GM21723 (cell line): ENCODE data around the gene CCDC78.
"Not testable (repeated sequence)": the region's sequence is repeated elsewhere in the genome, so short reads cannot be mapped to it uniquely, and the experiment has no call there.

ENCODE experiments used
- ATAC-seq: cut with Tn5 transposase; IDR thresholded peaks from one replicate; pipeline ENCODE4 v1.9.1; 2021; ENCODE audit warnings: mild to moderate bottlenecking, moderate library complexity; ENCODE audit not compliant: unreplicated experiment

Gene CCDC78

DNA sequence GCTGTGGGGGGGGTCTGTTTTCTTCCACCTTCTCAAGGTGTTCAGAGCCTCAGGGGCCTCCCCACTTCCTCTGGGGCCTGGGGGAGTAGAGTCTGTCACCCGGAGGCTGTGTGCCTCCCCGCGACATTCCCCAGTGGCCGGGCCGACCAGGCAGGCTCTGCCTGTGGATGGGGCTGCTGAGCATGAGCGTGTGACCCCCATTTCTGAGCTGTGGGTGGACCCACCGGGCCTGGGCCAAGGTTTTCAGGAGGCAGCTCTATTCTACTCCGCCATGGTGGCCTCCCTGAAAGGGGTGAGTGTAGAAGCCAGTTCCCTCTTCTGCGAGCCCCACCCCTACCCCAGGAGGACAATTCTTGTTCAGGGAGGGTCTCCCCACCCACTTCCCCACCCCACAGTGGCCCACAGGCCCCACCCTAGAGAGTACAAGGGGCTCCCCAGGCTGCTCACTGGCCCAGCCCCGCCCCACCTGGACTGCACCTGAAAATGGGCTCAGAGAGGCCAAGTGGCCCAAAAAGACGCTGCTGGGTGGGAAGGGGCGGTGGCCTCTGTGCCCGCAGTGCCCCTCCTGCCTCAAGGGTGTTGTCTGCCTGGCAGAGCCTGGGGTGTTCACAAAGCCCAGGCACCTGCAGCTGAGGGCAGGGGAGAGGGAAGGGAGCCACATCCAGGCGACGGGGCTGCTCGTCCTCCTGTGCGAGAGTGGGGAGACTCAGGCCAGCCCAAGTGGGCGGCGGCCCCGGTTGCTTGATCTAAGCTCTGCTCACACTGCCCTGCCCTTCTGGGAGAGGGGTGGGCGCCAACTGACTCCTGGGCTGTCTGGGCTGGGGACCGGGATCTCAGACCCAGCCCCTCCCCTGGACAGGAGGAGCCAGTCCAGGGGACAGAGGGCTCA, 35.6 kb upstream of the CCDC78 start:
- no peak for ATAC-seq

- no peak for ATAC-seq
Measured at GRCh38 chr16:760545-761343, 34.5 kb upstream of the CCDC78 start, which contains the start of gene MSLN. Gene MSLN, plus strand, starts transcription at chr16:760734. Its CDS starts 1,947 bp downstream, at chr16:762681.

GRCh38 chr16:760065-760464, 33.8 kb upstream of the CCDC78 start:
- ATAC-seq, result no peak

GRCh38 chr16:759110-759910, 33.1 kb upstream of the CCDC78 start:
- no peak for ATAC-seq

- no peak for ATAC-seq
Measured at GRCh38 chr16:756428-756827, 30.2 kb upstream of the CCDC78 start.

DNA sequence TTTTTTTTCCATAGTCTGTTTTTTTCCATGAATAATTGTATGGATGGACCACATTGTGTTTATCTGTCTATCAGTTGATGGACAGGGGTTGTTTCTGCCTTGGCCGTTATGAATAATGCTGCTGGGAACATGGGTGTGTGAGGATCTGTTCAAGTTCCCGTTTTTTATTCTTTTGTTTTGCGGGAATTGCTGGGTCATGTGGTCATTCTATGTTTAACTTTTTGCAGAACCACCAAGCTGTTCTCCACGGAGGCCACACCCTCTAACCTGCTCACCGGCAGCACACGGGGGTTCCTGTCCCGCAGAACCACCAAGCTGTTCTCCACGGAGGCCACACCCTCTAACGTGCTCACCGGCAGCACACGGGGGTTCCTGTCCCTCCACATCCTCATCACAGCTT, 28.4 kb upstream of the CCDC78 start:
- ATAC-seq, result no peak

DNA sequence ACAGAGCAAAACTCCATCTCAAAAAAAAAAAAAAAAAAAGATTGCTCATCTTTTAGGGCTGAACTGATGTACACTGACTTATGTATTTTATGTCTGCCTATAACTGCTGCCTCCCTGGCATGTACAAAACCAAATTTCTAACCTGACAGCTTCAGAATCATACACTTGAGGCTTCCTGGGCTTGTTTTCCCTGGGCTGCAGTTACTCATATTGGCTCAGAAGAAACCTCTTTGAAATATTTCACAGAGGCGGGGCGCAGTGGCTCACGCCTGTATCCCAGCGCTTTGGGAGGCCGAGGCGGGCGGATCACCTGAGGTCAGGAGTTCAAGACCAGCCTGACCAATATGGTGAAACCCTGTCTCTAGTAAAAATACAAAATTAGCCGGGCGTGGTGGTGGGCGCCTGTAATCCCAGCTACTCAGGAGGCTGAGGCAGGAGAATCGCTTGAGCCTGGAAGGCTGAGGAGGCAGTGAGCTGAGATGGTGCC, 27.9 kb upstream of the CCDC78 start:
- not testable (repeated sequence) for ATAC-seq

GRCh38 chr16:752007-752312, 25.7 kb upstream of the CCDC78 start:
- no peak for ATAC-seq

- no peak for ATAC-seq
Measured at GRCh38 chr16:751152-752006, 25.1 kb upstream of the CCDC78 start.

DNA sequence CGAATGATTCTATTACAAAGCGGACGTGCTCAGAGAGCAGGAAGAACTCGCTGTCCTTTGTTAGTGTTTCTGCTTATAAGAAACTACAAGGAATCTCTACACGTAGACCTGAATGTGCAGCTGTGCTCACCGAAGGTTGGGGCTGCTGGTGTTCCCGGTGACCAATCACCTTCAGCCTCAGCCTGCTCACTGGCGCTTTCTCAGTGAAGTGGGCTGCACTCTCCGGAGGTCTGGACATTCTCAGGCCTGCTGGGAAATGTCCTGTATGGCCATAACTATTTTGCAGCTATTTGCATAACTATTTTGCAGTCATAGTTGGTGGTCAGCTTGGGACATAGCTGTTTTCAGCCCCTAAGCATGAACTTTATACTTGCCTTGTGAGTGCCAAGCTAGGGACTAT, 24.2 kb upstream of the CCDC78 start:
- ATAC-seq, result no peak

- ATAC-seq, result no peak
Measured at GRCh38 chr16:749010-749409, 22.8 kb upstream of the CCDC78 start.

GRCh38 chr16:747978-748746, 21.9 kb upstream of the CCDC78 start:
- no peak for ATAC-seq

GRCh38 chr16:746637-747036, 20.4 kb upstream of the CCDC78 start:
- ATAC-seq, result no peak

GRCh38 chr16:745739-746138, 19.5 kb upstream of the CCDC78 start:
- ATAC-seq, result no peak

- no peak for ATAC-seq
Measured at GRCh38 chr16:743794-744500, 17.7 kb upstream of the CCDC78 start.

DNA sequence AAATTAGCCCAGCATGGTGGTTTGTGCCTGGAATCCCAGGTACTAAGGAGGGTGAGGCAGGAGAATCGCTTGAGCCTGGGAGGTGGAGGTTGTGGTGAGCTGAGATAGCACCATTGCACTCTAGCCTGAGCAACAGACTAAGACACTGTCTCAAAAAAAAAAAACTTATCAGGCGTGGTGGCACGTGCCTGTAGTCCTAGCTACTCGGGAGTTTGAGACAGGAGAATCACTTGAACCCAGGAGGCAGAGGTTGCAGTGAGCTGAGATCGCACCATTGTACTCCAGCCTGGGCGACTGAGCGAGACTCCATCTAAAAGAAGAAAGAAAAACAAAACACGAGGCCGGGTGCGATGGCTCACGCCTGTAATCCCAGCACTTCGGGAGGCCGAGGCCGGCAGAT, 16.7 kb upstream of the CCDC78 start:
- not testable (repeated sequence) for ATAC-seq

GRCh38 chr16:741986-742629, 15.9 kb upstream of the CCDC78 start:
- no peak for ATAC-seq

DNA sequence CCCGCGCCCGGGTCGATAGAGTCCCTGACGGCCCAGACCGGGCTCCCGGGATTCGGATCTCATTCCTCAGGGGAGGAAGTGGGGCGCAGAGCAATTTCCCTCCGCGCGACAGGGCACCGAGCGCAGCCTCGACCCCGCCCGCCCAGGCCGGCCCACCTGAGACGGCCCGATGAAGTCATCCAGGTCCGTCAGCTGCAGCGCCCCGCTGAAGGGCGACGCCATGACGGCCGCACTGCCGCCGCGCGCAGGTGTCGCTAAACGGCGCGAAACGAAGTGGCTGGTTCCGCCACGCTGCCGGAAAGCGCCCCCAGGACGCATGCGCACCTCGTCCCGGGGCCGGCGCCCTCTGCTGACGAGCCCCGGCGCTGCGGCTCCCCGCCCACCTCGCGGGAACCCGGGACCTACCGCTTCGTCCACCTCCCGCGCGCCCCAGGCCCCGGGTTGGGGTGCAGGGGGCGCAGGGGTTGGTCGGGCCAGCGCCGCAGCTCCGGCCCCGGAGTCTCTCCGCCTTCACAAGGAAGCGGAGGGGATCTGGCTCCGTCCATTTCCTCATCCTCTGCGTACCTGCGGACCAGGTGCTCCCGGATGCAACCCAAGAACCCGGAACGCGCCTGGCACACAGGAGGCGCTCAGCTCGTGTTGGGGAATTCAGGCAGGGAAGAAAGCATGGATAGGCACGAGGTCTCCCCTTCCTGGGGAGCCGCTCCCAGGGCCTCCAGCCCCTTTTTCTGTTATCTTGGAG, 14.7 kb upstream of the CCDC78 start, which contains the start of gene CIAO3:
Gene CIAO3, minus strand, starts transcription at position 234 of the 742 bp plus-strand sequence. Its CDS starts 12 bp downstream, at position 222.
- peak; percentile 66 for ATAC-seq
